Activated T-cell treated with anti-CD3 and anti-CD28 coated beads, Interleukin-2, amount 50 U/mL, for 72 hours (primary cell): ENCODE measurements around the gene SDHC. TPM values are rescaled to one million over a fixed set of nuclear protein-coding genes. Genes with fewer than 3 reads are reported as not detected.

Experiments used
- ATAC-seq, 2 donors: fragments of 150-1000 bp; cut with Tn5 transposase; replicated peaks in 1 of 2; 2 replicates each; pipeline ENCODE4 v1.10.0; 2021; ENCODE audit warnings: moderate library complexity in 2 of 2, mild to moderate bottlenecking in 1 of 2
- DNase-seq, 2 donors: peaks; one replicate each; pipeline ENCODE4 v3.0.0; 2021 to 2022; ENCODE audit warnings: mixed read lengths in 1 of 2
- H3K27ac Mint-ChIP-seq: one replicate; pipeline ENCODE4 v1.8.0; 2022; ENCODE audit warnings: mild to moderate bottlenecking, moderate library complexity, mixed read lengths
- H3K27me3 Mint-ChIP-seq: one replicate; pipeline ENCODE4 v1.8.0; 2022; ENCODE audit warnings: low read depth, mixed read lengths
- H3K36me3 Mint-ChIP-seq, 2 donors: one replicate each; pipeline ENCODE4 v1.8.0; 2022; ENCODE audit warnings: mixed read lengths in 2 of 2, mild to moderate bottlenecking in 1 of 2; ENCODE audit not compliant: insufficient read depth in 2 of 2
- H3K4me1 Mint-ChIP-seq: one replicate; pipeline ENCODE4 v1.8.0; 2022; ENCODE audit warnings: low read depth, mixed read lengths
- H3K4me3 Mint-ChIP-seq, 2 donors: one replicate each; pipeline ENCODE4 v1.8.0; 2022; ENCODE audit warnings: mild to moderate bottlenecking in 2 of 2, mixed read lengths in 2 of 2, moderate library complexity in 2 of 2
- H3K9me3 Mint-ChIP-seq, 2 donors: one replicate each; pipeline ENCODE4 v1.8.0; 2022; ENCODE audit warnings: mixed read lengths in 2 of 2
- total RNA-seq, 2 donors: library from RNA; stranded (reverse); gene quantifications; one replicate each; pipeline ENCODE4 v1.2.3, GENCODE V29; 2022

SDHC gene
- total RNA-seq, 2 donors from 2014 or later = 140 to 141 TPM

GRCh38 chr1:161324020-161324419 is 9.8 kb downstream of the SDHC start:
- no peak overlapping the region for H3K27ac Mint-ChIP-seq
- no peak for DNase-seq
- H3K36me3 Mint-ChIP-seq = peaks cover 3 to 20% of the 10 kb centered on the region in 2 donors
- no peaks in the 10 kb centered on the region for H3K27me3 Mint-ChIP-seq
- no peaks in the 10 kb centered on the region for H3K4me1 Mint-ChIP-seq
- H3K9me3 Mint-ChIP-seq = no peaks in the 10 kb centered on the region
- no peak overlapping the region for H3K4me3 Mint-ChIP-seq
- no peak for ATAC-seq

- Mint-ChIP-seq H3K4me1 (no peaks in the 10 kb centered on the region), H3K4me3 (no peak overlapping the region), H3K9me3 (no peaks in the 10 kb centered on the region), H3K27me3 (no peaks in the 10 kb centered on the region), H3K27ac (no peak overlapping the region), H3K36me3 (peaks cover 1 to 34% of the 10 kb centered on the region in 2 donors)
- ATAC-seq (no peak), DNase-seq (no peak)
Observed at GRCh38 chr1:161330346-161330745, 16.2 kb downstream of the SDHC start.

GRCh38 chr1:161333166-161333565 is 19.0 kb downstream of the SDHC start:
- Mint-ChIP-seq H3K4me1 (no peaks in the 10 kb centered on the region), H3K36me3 (peaks cover 0 to 29% of the 10 kb centered on the region in 2 donors), H3K9me3 (no peaks in the 10 kb centered on the region), H3K27ac (no peak overlapping the region), H3K4me3 (no peak overlapping the region), H3K27me3 (no peaks in the 10 kb centered on the region)
- no peak for DNase-seq
- ATAC-seq = no peak

- Mint-ChIP-seq H3K4me1 (peaks cover 4% of the 10 kb centered on the region), H3K9me3 (no peaks in the 10 kb centered on the region), H3K36me3 (peaks cover 0 to 32% of the 10 kb centered on the region in 2 donors), H3K27me3 (no peaks in the 10 kb centered on the region), H3K27ac (no peak overlapping the region), H3K4me3 (no peak overlapping the region)
- ATAC-seq = no peak
- DNase-seq = no peak
Observed at GRCh38 chr1:161335796-161336195, 21.6 kb downstream of the SDHC start.

GRCh38 chr1:161342177-161342576 is 28.0 kb downstream of the SDHC start:
- H3K4me3 Mint-ChIP-seq = no peak overlapping the region
- ATAC-seq (no peak), DNase-seq (no peak)
- peaks cover 6 to 25% of the 10 kb centered on the region in 2 donors for H3K36me3 Mint-ChIP-seq
- no peaks in the 10 kb centered on the region for H3K9me3 Mint-ChIP-seq
- no peak overlapping the region for H3K27ac Mint-ChIP-seq
- H3K27me3 Mint-ChIP-seq = no peaks in the 10 kb centered on the region
- peaks cover 6% of the 10 kb centered on the region for H3K4me1 Mint-ChIP-seq

- ATAC-seq (no peak), DNase-seq (no peak)
- H3K36me3 Mint-ChIP-seq = peaks cover 6 to 25% of the 10 kb centered on the region in 2 donors
- H3K27me3 Mint-ChIP-seq = no peaks in the 10 kb centered on the region
- peaks cover 6% of the 10 kb centered on the region for H3K4me1 Mint-ChIP-seq
- no peak overlapping the region for H3K27ac Mint-ChIP-seq
- H3K9me3 Mint-ChIP-seq = no peaks in the 10 kb centered on the region
- no peak overlapping the region for H3K4me3 Mint-ChIP-seq
Observed at GRCh38 chr1:161342821-161343220, 28.6 kb downstream of the SDHC start.

GRCh38 chr1:161350671-161351070 is 36.5 kb downstream of the SDHC start:
- no peak for ATAC-seq
- H3K9me3 Mint-ChIP-seq = no peaks in the 10 kb centered on the region
- no peak for DNase-seq
- no peaks in the 10 kb centered on the region for H3K4me1 Mint-ChIP-seq
- H3K36me3 Mint-ChIP-seq = peaks cover 2 to 9% of the 10 kb centered on the region in 2 donors
- peak overlapping the region; percentile 64 for H3K27ac Mint-ChIP-seq
- H3K27me3 Mint-ChIP-seq = no peaks in the 10 kb centered on the region
- H3K4me3 Mint-ChIP-seq = no peak overlapping the region

- Mint-ChIP-seq H3K4me3 (no peak overlapping the region), H3K36me3 (peaks cover 4 to 9% of the 10 kb centered on the region in 2 donors), H3K27me3 (no peaks in the 10 kb centered on the region), H3K9me3 (no peaks in the 10 kb centered on the region), H3K27ac (peak overlapping the region; percentile 24), H3K4me1 (no peaks in the 10 kb centered on the region)
- DNase-seq = peak in 1 of 2 donors; percentile 13
- peak in 1 of 2 donors; percentile 96 for ATAC-seq
Observed at GRCh38 chr1:161351482-161351881, 37.3 kb downstream of the SDHC start.

- no peak overlapping the region for H3K4me3 Mint-ChIP-seq
- DNase-seq = no peak
- no peak overlapping the region for H3K27ac Mint-ChIP-seq
- no peaks in the 10 kb centered on the region for H3K27me3 Mint-ChIP-seq
- H3K9me3 Mint-ChIP-seq = no peaks in the 10 kb centered on the region
- H3K36me3 Mint-ChIP-seq = peaks cover 1 to 3% of the 10 kb centered on the region in 2 donors
- H3K4me1 Mint-ChIP-seq = no peaks in the 10 kb centered on the region
- peak in 1 of 2 donors; percentile 35 for ATAC-seq
Observed at GRCh38 chr1:161357073-161357472, 42.9 kb downstream of the SDHC start.

GRCh38 chr1:161359291-161359690 is 45.1 kb downstream of the SDHC start:
- DNase-seq = no peak
- no peak overlapping the region for H3K4me3 Mint-ChIP-seq
- H3K27ac Mint-ChIP-seq = peak overlapping the region; percentile 64
- H3K36me3 Mint-ChIP-seq = peaks cover 1 to 10% of the 10 kb centered on the region in 2 donors
- H3K4me1 Mint-ChIP-seq = peaks cover 7% of the 10 kb centered on the region
- ATAC-seq = no peak
- no peaks in the 10 kb centered on the region for H3K27me3 Mint-ChIP-seq
- H3K9me3 Mint-ChIP-seq = no peaks in the 10 kb centered on the region

GRCh38 chr1:161364332-161364731 is 50.2 kb downstream of the SDHC start:
- ATAC-seq = peak in 1 of 2 donors; percentile 54
- peaks cover 24% of the 10 kb centered on the region for H3K4me1 Mint-ChIP-seq
- peak overlapping the region in 1 of 2 donors; percentile 61 for H3K4me3 Mint-ChIP-seq
- H3K9me3 Mint-ChIP-seq = no peaks in the 10 kb centered on the region
- no peaks in the 10 kb centered on the region for H3K27me3 Mint-ChIP-seq
- H3K36me3 Mint-ChIP-seq = peaks cover 0 to 8% of the 10 kb centered on the region in 2 donors
- peak overlapping the region; percentile 96 for H3K27ac Mint-ChIP-seq
- no peak for DNase-seq

GRCh38 chr1:161365207-161365606 is 51.0 kb downstream of the SDHC start:
- H3K36me3 Mint-ChIP-seq = peaks cover 0 to 7% of the 10 kb centered on the region in 2 donors
- no peaks in the 10 kb centered on the region for H3K9me3 Mint-ChIP-seq
- ATAC-seq (no peak), DNase-seq (no peak)
- H3K27ac Mint-ChIP-seq = no peak overlapping the region
- H3K4me1 Mint-ChIP-seq = peaks cover 24% of the 10 kb centered on the region
- H3K27me3 Mint-ChIP-seq = no peaks in the 10 kb centered on the region
- no peak overlapping the region for H3K4me3 Mint-ChIP-seq

- no peaks in the 10 kb centered on the region for H3K27me3 Mint-ChIP-seq
- H3K27ac Mint-ChIP-seq = peak within 1 kb of the TSS; percentile 23
- peaks cover 24% of the 10 kb centered on the region for H3K4me1 Mint-ChIP-seq
- peak; percentile 38 to 41 for DNase-seq
- peaks cover 0 to 7% of the 10 kb centered on the region in 2 donors for H3K36me3 Mint-ChIP-seq
- ATAC-seq = peak; percentile 95 to 97
- H3K9me3 Mint-ChIP-seq = no peaks in the 10 kb centered on the region
- no peak within 1 kb of the TSS for H3K4me3 Mint-ChIP-seq
Observed at GRCh38 chr1:161367684-161368400, 53.7 kb downstream of the SDHC start, which contains the start of gene CFAP126. Gene CFAP126, minus strand, starts transcription at chr1:161367876. Its CDS starts 8 bp downstream, at chr1:161367868.

GRCh38 chr1:161373442-161373841 is 59.3 kb downstream of the SDHC start:
- no peaks in the 10 kb centered on the region for H3K4me1 Mint-ChIP-seq
- ATAC-seq (no peak), DNase-seq (no peak)
- no peak overlapping the region for H3K4me3 Mint-ChIP-seq
- no peak overlapping the region for H3K27ac Mint-ChIP-seq
- H3K36me3 Mint-ChIP-seq = no peaks in the 10 kb centered on the region
- no peaks in the 10 kb centered on the region for H3K9me3 Mint-ChIP-seq
- no peaks in the 10 kb centered on the region for H3K27me3 Mint-ChIP-seq
